ENCODE data around the gene DDX60. TPM values are rescaled to one million over a fixed set of nuclear protein-coding genes. Genes with fewer than 3 reads are reported as not detected.

Gene DDX60
- total and polyA plus RNA-seq, 12 donors, result 2.8 to 26.2 (median 12.0) TPM

DNA sequence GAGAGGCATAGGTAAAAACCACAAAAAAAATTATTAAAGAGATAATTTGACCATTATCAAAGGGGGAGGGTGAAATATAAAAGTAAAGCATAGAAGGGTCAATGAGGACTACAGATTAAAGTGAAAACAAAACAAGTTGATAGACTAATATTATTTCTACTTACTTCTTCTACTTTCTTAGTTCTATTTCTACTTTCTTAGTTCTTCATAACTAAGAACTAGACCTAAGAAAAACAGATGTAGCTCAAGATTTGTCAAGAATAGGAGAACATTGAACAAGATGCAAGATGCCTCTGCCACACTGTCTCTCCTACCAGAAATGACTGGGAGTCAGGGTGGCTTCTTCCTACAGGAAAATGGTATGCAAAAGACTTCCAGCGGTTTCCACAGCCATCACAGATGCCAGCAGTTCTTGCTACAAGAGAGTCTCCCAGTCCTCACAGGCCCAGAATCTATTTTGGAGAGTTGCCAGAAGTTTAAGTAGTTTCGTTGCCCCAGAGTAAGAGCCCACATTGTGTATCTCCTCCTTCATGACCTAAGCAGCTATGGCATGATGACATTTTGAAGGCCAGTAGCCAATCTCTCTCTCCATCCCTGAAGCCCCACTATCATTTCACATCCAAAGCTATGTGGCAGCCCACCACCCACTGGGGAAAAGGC lies 42.9 kb upstream of the DDX60 start:
- no peak overlapping the region for H3K4me3 ChIP-seq
- intact Hi-C loops (cut with DNase I), result no loop called here
- no peaks in the 10 kb centered on the region for H3K27me3 ChIP-seq
- 87 to 92% (median 91%) methylated on average over 2 of the region's 2 CpGs for WGBS, 4 donors
- no peak for DNase-seq
- no peaks in the 10 kb centered on the region for H3K4me1 ChIP-seq (replicated peaks in 1 of 2)
- H3K36me3 ChIP-seq (replicated peaks in 1 of 2), result no peaks in the 10 kb centered on the region
- TF ChIP-seq, protein P1, sequence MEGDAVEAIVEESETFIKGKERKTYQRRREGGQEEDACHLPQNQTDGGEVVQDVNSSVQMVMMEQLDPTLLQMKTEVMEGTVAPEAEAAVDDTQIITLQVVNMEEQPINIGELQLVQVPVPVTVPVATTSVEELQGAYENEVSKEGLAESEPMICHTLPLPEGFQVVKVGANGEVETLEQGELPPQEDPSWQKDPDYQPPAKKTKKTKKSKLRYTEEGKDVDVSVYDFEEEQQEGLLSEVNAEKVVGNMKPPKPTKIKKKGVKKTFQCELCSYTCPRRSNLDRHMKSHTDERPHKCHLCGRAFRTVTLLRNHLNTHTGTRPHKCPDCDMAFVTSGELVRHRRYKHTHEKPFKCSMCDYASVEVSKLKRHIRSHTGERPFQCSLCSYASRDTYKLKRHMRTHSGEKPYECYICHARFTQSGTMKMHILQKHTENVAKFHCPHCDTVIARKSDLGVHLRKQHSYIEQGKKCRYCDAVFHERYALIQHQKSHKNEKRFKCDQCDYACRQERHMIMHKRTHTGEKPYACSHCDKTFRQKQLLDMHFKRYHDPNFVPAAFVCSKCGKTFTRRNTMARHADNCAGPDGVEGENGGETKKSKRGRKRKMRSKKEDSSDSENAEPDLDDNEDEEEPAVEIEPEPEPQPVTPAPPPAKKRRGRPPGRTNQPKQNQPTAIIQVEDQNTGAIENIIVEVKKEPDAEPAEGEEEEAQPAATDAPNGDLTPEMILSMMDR (IDR thresholded peaks at IDR 0.05), result no peak
- TF ChIP-seq POLR2A (IDR thresholded peaks at IDR 0.05), result no peak
- no peak overlapping the region for H3K27ac ChIP-seq
- peaks cover 0 to 6% (median 0%) of the 10 kb centered on the region in 3 donors for H3K9me3 ChIP-seq (replicated peaks in 1 of 3)

DNA sequence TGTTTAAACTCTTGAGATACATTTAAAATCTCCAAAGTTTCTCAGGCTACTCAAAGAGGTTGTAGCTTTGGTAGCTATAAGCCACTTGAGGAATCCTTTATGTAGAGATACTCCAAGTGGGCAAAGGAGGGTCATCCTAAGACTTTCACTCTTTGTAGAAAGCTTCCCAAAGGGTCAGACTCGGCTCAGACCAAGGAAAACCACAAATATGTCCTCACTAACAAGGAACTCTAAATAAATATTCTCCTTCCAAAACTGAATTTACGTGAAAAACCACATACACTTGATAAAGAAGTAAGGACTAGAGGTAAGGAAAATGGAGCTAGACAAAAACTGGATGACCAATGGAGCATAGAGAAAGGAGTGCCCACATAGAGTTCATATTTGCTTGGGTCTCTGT lies 41.7 kb upstream of the DDX60 start:
- intact Hi-C loops (cut with DNase I), result no loop called here
- Histone ChIP-seq H3K9me3 (replicated peaks in 1 of 3) (no peaks in the 10 kb centered on the region), H3K27ac (no peak overlapping the region), H3K4me1 (replicated peaks in 1 of 2) (no peaks in the 10 kb centered on the region), H3K27me3 (no peaks in the 10 kb centered on the region), H3K36me3 (replicated peaks in 1 of 2) (no peaks in the 10 kb centered on the region), H3K4me3 (no peak overlapping the region)
- WGBS, 4 donors, result 87 to 92% (median 88%) methylated on average over 2 of the region's 2 CpGs
- DNase-seq, result no peak
- no peak for TF ChIP-seq POLR2A (IDR thresholded peaks at IDR 0.05)
- TF ChIP-seq, protein P1 (IDR thresholded peaks at IDR 0.05), result no peak

DNA sequence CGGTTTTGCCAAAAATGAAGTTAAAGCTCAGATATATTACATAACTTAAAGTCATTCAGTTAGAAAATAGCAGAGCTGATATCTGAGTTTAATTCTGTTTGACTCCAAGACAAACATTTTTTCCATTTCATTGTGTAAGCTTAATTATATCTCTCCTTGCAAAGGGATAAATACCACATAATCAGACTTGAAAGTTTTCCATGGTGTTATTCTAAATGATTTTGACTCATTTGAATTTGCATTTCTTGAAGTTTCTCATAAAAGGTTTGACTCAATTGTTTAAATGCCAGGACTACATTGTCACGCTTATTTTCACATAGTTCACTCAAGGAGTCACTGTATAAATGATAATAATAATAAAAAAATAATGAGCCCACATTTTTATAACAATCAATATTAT lies 39.4 kb upstream of the DDX60 start:
- no peaks in the 10 kb centered on the region for H3K27me3 ChIP-seq
- H3K4me1 ChIP-seq (replicated peaks in 1 of 2), result no peaks in the 10 kb centered on the region
- H3K36me3 ChIP-seq (replicated peaks in 1 of 2), result no peaks in the 10 kb centered on the region
- intact Hi-C loops (cut with DNase I), result no loop called here
- WGBS, 4 donors, result 47 to 80% (median 50%) methylated on average over 2 of the region's 2 CpGs
- no peak for DNase-seq
- H3K9me3 ChIP-seq (replicated peaks in 1 of 3), result no peaks in the 10 kb centered on the region
- no peak overlapping the region for H3K4me3 ChIP-seq
- no peak overlapping the region for H3K27ac ChIP-seq
- TF ChIP-seq, protein P1 (IDR thresholded peaks at IDR 0.05), result no peak
- no peak for TF ChIP-seq POLR2A (IDR thresholded peaks at IDR 0.05)

GRCh38 chr4:168353746-168354145 lies 35.2 kb upstream of the DDX60 start:
- intact Hi-C loops (cut with DNase I), result no loop called here
- WGBS, 4 donors, result 79 to 100% (median 90%) methylated on average over 1 of the region's 1 CpG
- no peak for TF ChIP-seq POLR2A (IDR thresholded peaks at IDR 0.05)
- TF ChIP-seq, protein P1 (IDR thresholded peaks at IDR 0.05), result no peak
- DNase-seq, result no peak
- Histone ChIP-seq H3K4me3 (no peak overlapping the region), H3K9me3 (replicated peaks in 1 of 3) (no peaks in the 10 kb centered on the region), H3K4me1 (replicated peaks in 1 of 2) (no peaks in the 10 kb centered on the region), H3K27ac (no peak overlapping the region), H3K36me3 (replicated peaks in 1 of 2) (no peaks in the 10 kb centered on the region), H3K27me3 (no peaks in the 10 kb centered on the region)
